Ammon's horn (tissue), 1 donor: Measurements from ENCODE around the gene XYLT2.
"Not testable (repeated sequence)": the region's sequence is repeated elsewhere in the genome, so short reads cannot be mapped to it uniquely, and the experiment has no call there.

Source experiments
- DNase-seq: peaks from one replicate; pipeline ENCODE4 v3.0.0-alpha.2; 2016; ENCODE audit warnings: low spot score

Gene XYLT2

GRCh38 chr17:50345432-50346312 lies at the start of gene XYLT2:
XYLT2 (plus strand) TSS chr17:50346126; CDS start chr17:50346141, 15 bp downstream.
- peak; percentile 87 for DNase-seq

- DNase-seq, result peak; percentile 76
Measured at GRCh38 chr17:50297407-50297865, 48.5 kb upstream of the XYLT2 start.

- DNase-seq, result no peak
Measured at GRCh38 chr17:50298018-50298417, 47.9 kb upstream of the XYLT2 start.

- DNase-seq, result no peak
Measured at GRCh38 chr17:50299776-50300175, 46.1 kb upstream of the XYLT2 start.

GRCh38 chr17:50300824-50301223 lies 45.1 kb upstream of the XYLT2 start:
- DNase-seq, result not testable (repeated sequence)

- DNase-seq, result no peak
Measured at GRCh38 chr17:50301891-50302584, 43.9 kb upstream of the XYLT2 start.

- no peak for DNase-seq
Measured at GRCh38 chr17:50303051-50303450, 42.9 kb upstream of the XYLT2 start.

- DNase-seq, result no peak
Measured at GRCh38 chr17:50303596-50303995, 42.3 kb upstream of the XYLT2 start.

GRCh38 chr17:50304781-50305404 lies 41.0 kb upstream of the XYLT2 start:
- DNase-seq, result no peak

GRCh38 chr17:50307654-50308053 lies 38.3 kb upstream of the XYLT2 start:
- no peak for DNase-seq

- no peak for DNase-seq
Measured at GRCh38 chr17:50308666-50309065, 37.3 kb upstream of the XYLT2 start.

- DNase-seq, result no peak
Measured at GRCh38 chr17:50310455-50311111, 35.3 kb upstream of the XYLT2 start.

- no peak for DNase-seq
Measured at GRCh38 chr17:50311112-50311460, 34.8 kb upstream of the XYLT2 start.

GRCh38 chr17:50311483-50311882 lies 34.4 kb upstream of the XYLT2 start:
- no peak for DNase-seq

GRCh38 chr17:50312308-50312707 lies 33.6 kb upstream of the XYLT2 start:
- DNase-seq, result no peak

- no peak for DNase-seq
Measured at GRCh38 chr17:50314456-50315011, 31.4 kb upstream of the XYLT2 start.

GRCh38 chr17:50316016-50316587 lies 29.8 kb upstream of the XYLT2 start:
- no peak for DNase-seq

GRCh38 chr17:50316660-50317059 lies 29.3 kb upstream of the XYLT2 start:
- not testable (repeated sequence) for DNase-seq

- no peak for DNase-seq
Measured at GRCh38 chr17:50317121-50317520, 28.8 kb upstream of the XYLT2 start.

GRCh38 chr17:50318501-50319285 lies 27.2 kb upstream of the XYLT2 start:
- no peak for DNase-seq
